GM13976 (cell line): ENCODE measurements around the gene GPR42.

Experiments
- DNase-seq: peaks from one replicate; pipeline ENCODE4 v3.0.0; 2012; ENCODE audit warnings: low spot score
- CTCF ChIP-seq: IDR thresholded peaks from 2 replicates; pipeline ENCODE4 v1.5.1; 2012; ENCODE audit warnings: borderline replicate concordance, mild to moderate bottlenecking; ENCODE audit not compliant: insufficient read depth; ENCODE audit errors: extremely low read depth, missing control alignments, control extremely low read depth
- in situ Hi-C: fragments of 300-500 bp; cut with MboI; formaldehyde crosslinking; loops from one replicate; pipeline ENCODE4 v1.12.0; 2022; ENCODE audit warnings: low sequenced_read_pairs, mixed read lengths, inconsistent platforms; ENCODE audit not compliant: unreplicated experiment

Gene GPR42

GRCh38 chr19:35330475-35330874 is 40.4 kb upstream of the GPR42 start:
- in situ Hi-C loops: no loop called here
- DNase-seq: peak; percentile 79
- TF ChIP-seq CTCF: no peak

GRCh38 chr19:35331551-35332214 is 39.2 kb upstream of the GPR42 start:
- no peak for DNase-seq
- no peak for TF ChIP-seq CTCF
- in situ Hi-C loops: no loop called here

GRCh38 chr19:35332817-35333216 is 38.1 kb upstream of the GPR42 start:
- in situ Hi-C loops: no loop called here
- peak; percentile 29 for TF ChIP-seq CTCF
- DNase-seq: peak; percentile 39

GRCh38 chr19:35334144-35334753 is 36.6 kb upstream of the GPR42 start:
- DNase-seq: peak; percentile 11
- in situ Hi-C loops: no loop called here
- no peak for TF ChIP-seq CTCF

- no peak for TF ChIP-seq CTCF
- peak; percentile 16 for DNase-seq
- in situ Hi-C loops: no loop called here
Measured at GRCh38 chr19:35336166-35336955, 34.5 kb upstream of the GPR42 start.

GRCh38 chr19:35337097-35337983 is 33.5 kb upstream of the GPR42 start:
- in situ Hi-C loops: no loop called here
- TF ChIP-seq CTCF: no peak
- no peak for DNase-seq
